Peyer's patch (tissue), 4 donors: ENCODE measurements around the gene GRK6. TPM values are rescaled to one million over a fixed set of nuclear protein-coding genes. Genes with fewer than 3 reads are reported as not detected.

Source experiments
- DNase-seq, 3 donors: peaks; one replicate each; pipeline ENCODE4 v3.0.0-alpha.2; 2017 to 2019
- H3K27ac ChIP-seq, 4 donors: fragments of 200-600 bp; sonication (generic); one replicate each; pipeline ENCODE4 v1.5.1; 2016 to 2019
- H3K27me3 ChIP-seq, 2 donors: fragments of 200-600 bp; sonication (generic); one replicate each; pipeline ENCODE4 v1.5.1; 2019
- H3K36me3 ChIP-seq, 3 donors: fragments of 200-600 bp; sonication (generic); one replicate each; pipeline ENCODE4 v1.5.1; 2016 to 2019
- H3K4me1 ChIP-seq, 4 donors: fragments of 200-600 bp; sonication (generic); one replicate each; pipeline ENCODE4 v1.5.1; 2016 to 2019
- H3K4me3 ChIP-seq, 4 donors: fragments of 200-600 bp; sonication (generic); 1 replicate in 3 of 4; 2 replicates in 1 of 4; pipeline ENCODE4 v1.5.1; 2016 to 2019; ENCODE audit warnings: mild to moderate bottlenecking in 1 of 4
- H3K9me3 ChIP-seq, 4 donors: fragments of 200-600 bp; sonication (generic); one replicate each; pipeline ENCODE4 v1.5.1; 2016 to 2019; ENCODE audit warnings: mild to moderate bottlenecking in 1 of 4
- CTCF ChIP-seq, 6 experiments: fragments of 450-650 bp in 4 of 6; fragments of 200-600 bp in 2 of 6; sonication (generic) in 1 of 6; IDR thresholded peaks; one replicate each; pipeline ENCODE4 v1.5.1; 2017 to 2019; ENCODE audit warnings: antibody characterized with exemption in 6 of 6, mild to moderate bottlenecking in 3 of 6, moderate library complexity in 1 of 6
- POLR2A ChIP-seq, 2 donors: fragments of 450-650 bp; IDR thresholded peaks; one replicate each; pipeline ENCODE4 v1.5.1; 2017; ENCODE audit warnings: antibody characterized with exemption in 2 of 2, mild to moderate bottlenecking in 2 of 2, moderate library complexity in 2 of 2
- total RNA-seq, 4 donors: library from RNA; depleted of rRNA; stranded (reverse); fragments of >200 nt; gene quantifications; one replicate each; pipeline ENCODE4 v1.1.0, GENCODE V29; 2016

GRK6 gene
- total RNA-seq, 4 donors from 2014 or later, result 36.2 to 140 (median 40.7) TPM

- Histone ChIP-seq H3K27ac (no peak overlapping the region), H3K36me3 (no peaks in the 10 kb centered on the region), H3K9me3 (no peaks in the 10 kb centered on the region), H3K4me3 (no peak overlapping the region), H3K4me1 (no peaks in the 10 kb centered on the region), H3K27me3 (no peaks in the 10 kb centered on the region)
- TF ChIP-seq POLR2A (IDR thresholded peaks at IDR 0.05) (no peak), CTCF (IDR thresholded peaks at IDR 0.05) (peak in 3 of 6 experiments; percentile 13 to 31 (median 17))
- no peak for DNase-seq
Observed at GRCh38 chr5:177382423-177383029, 44.0 kb upstream of the GRK6 start.

- Histone ChIP-seq H3K36me3 (no peaks in the 10 kb centered on the region), H3K4me1 (peaks cover 0 to 4% (median 0%) of the 10 kb centered on the region in 4 donors), H3K9me3 (no peaks in the 10 kb centered on the region), H3K27ac (no peak overlapping the region), H3K4me3 (no peak overlapping the region), H3K27me3 (no peaks in the 10 kb centered on the region)
- TF ChIP-seq POLR2A (IDR thresholded peaks at IDR 0.05), result no peak
- no peak for TF ChIP-seq CTCF (IDR thresholded peaks at IDR 0.05)
- DNase-seq, result no peak
Observed at GRCh38 chr5:177383181-177383580, 43.3 kb upstream of the GRK6 start.

- Histone ChIP-seq H3K4me1 (peaks cover 0 to 14% (median 4%) of the 10 kb centered on the region in 4 donors), H3K4me3 (no peak within 1 kb of the TSS), H3K27me3 (no peaks in the 10 kb centered on the region), H3K9me3 (no peaks in the 10 kb centered on the region), H3K36me3 (no peaks in the 10 kb centered on the region), H3K27ac (no peak within 1 kb of the TSS)
- DNase-seq, result no peak
- TF ChIP-seq POLR2A (IDR thresholded peaks at IDR 0.05) (no peak), CTCF (IDR thresholded peaks at IDR 0.05) (no peak)
Observed at GRCh38 chr5:177384134-177384533, 42.3 kb upstream of the GRK6 start, which contains the start of gene SLC34A1. SLC34A1 (plus strand) TSS chr5:177384434; CDS start chr5:177385742, 1,308 bp downstream.

GRCh38 chr5:177385720-177386119 lies 40.8 kb upstream of the GRK6 start:
- H3K4me3 ChIP-seq, result no peak overlapping the region
- no peak for DNase-seq
- no peaks in the 10 kb centered on the region for H3K9me3 ChIP-seq
- no peaks in the 10 kb centered on the region for H3K36me3 ChIP-seq
- peaks cover 0 to 28% (median 19%) of the 10 kb centered on the region in 4 donors for H3K4me1 ChIP-seq
- H3K27me3 ChIP-seq, result no peaks in the 10 kb centered on the region
- TF ChIP-seq POLR2A (IDR thresholded peaks at IDR 0.05) (no peak), CTCF (IDR thresholded peaks at IDR 0.05) (no peak)
- no peak overlapping the region for H3K27ac ChIP-seq

GRCh38 chr5:177386542-177386941 lies 39.9 kb upstream of the GRK6 start:
- TF ChIP-seq CTCF (IDR thresholded peaks at IDR 0.05), result no peak
- TF ChIP-seq POLR2A (IDR thresholded peaks at IDR 0.05), result no peak
- peaks cover 0 to 29% (median 21%) of the 10 kb centered on the region in 4 donors for H3K4me1 ChIP-seq
- H3K27ac ChIP-seq, result no peak overlapping the region
- no peak overlapping the region for H3K4me3 ChIP-seq
- DNase-seq, result no peak
- H3K9me3 ChIP-seq, result no peaks in the 10 kb centered on the region
- no peaks in the 10 kb centered on the region for H3K36me3 ChIP-seq
- H3K27me3 ChIP-seq, result no peaks in the 10 kb centered on the region
